Left lung (tissue), 10 donors: ENCODE data around the gene UTF1. TPM values are rescaled to one million over a fixed set of nuclear protein-coding genes. Genes with fewer than 3 reads are reported as not detected.
"Not testable (repeated sequence)": the region's sequence is repeated elsewhere in the genome, so short reads cannot be mapped to it uniquely, and the experiment has no call there.

Experiments
- ATAC-seq: fragments of 200-7000 bp; cut with Tn5 transposase; one replicate; pipeline ENCODE4 v1.9.1; 2020; ENCODE audit warnings: moderate library complexity
- DNase-seq, 4 donors: peaks; one replicate each; pipeline ENCODE4 v3.0.0-alpha.2; 2013 to 2020
- H3K27ac ChIP-seq, 2 donors: fragments of 200-600 bp; sonication (generic) in 1 of 2; one replicate each; pipeline versions ENCODE4 v1.5.0 to v1.8.0; 2020 to 2021
- H3K27me3 ChIP-seq, 2 donors: fragments of 200-600 bp; sonication (generic) in 1 of 2; one replicate each; pipeline versions ENCODE4 v1.5.0 to v1.8.0; 2020 to 2021
- H3K36me3 ChIP-seq, 2 donors: fragments of 200-600 bp; sonication (generic) in 1 of 2; one replicate each; pipeline versions ENCODE4 v1.5.0 to v1.8.0; 2020 to 2021
- H3K4me1 ChIP-seq, 2 donors: fragments of 200-600 bp; one replicate each; pipeline ENCODE4 v1.8.0; 2021
- H3K4me3 ChIP-seq, 2 donors: fragments of 200-600 bp; sonication (generic) in 1 of 2; one replicate each; pipeline versions ENCODE4 v1.5.0 to v1.8.0; 2020 to 2021; ENCODE audit warnings: mild to moderate bottlenecking in 1 of 2
- H3K9me3 ChIP-seq, 2 donors: fragments of 200-600 bp; sonication (generic) in 1 of 2; one replicate each; pipeline versions ENCODE4 v1.5.0 to v1.8.0; 2020 to 2021
- CTCF ChIP-seq, 2 donors: fragments of 200-600 bp; sonication (generic) in 1 of 2; IDR thresholded peaks; one replicate each; pipeline versions ENCODE4 v1.5.0 to v1.8.0; 2021; ENCODE audit warnings: antibody characterized with exemption in 2 of 2
- intact Hi-C, 2 donors: fragments of 100-400 bp; cut with DNase I; formaldehyde crosslinking; loops; one replicate each; pipeline versions ENCODE4 v1.11.2 to v1.14.2; 2022
- polyA plus RNA-seq, 6 donors: library from polyadenylated mRNA; unstranded; fragments of 120-200 nt; gene quantifications; one replicate each; pipeline ENCODE4 v1.2.1, GENCODE V29; 2013; ENCODE audit not compliant: insufficient read length in 6 of 6
- total RNA-seq, 2 donors: library from RNA; stranded (reverse); fragmentation: NEBNext Ultra II Directional; extraction: Animal tissue kit (Norgen Biotek cat#: 25700); gene quantifications; one replicate each; pipeline ENCODE4 v1.2.1, GENCODE V29; 2021
- donor health status: DM: no; HTN: yes; CAD: no.
- donor health status: DM: no; HTN: no; CAD: no.

The UTF1 gene
- total and polyA plus RNA-seq, 8 donors: not detected

GRCh38 chr10:133221331-133221730, 8.7 kb upstream of the UTF1 start:
- intact Hi-C loops: no loop called here
- Histone ChIP-seq H3K4me3 (no peak overlapping the region), H3K4me1 (no peaks in the 10 kb centered on the region), H3K27me3 (peaks cover 0 to 54% of the 10 kb centered on the region in 2 donors), H3K36me3 (no peaks in the 10 kb centered on the region), H3K9me3 (no peaks in the 10 kb centered on the region), H3K27ac (no peak overlapping the region)
- TF ChIP-seq CTCF (IDR thresholded peaks at IDR 0.05): no peak
- no peak for DNase-seq
- ATAC-seq: no peak

GRCh38 chr10:133221756-133222155, 8.3 kb upstream of the UTF1 start:
- H3K4me1 ChIP-seq, H3K4me3 ChIP-seq, H3K36me3 ChIP-seq, H3K9me3 ChIP-seq, DNase-seq, H3K27ac ChIP-seq, ATAC-seq, intact Hi-C loops: not testable (repeated sequence)
- H3K27me3 ChIP-seq: peaks cover 0 to 58% of the 10 kb centered on the region in 2 donors

GRCh38 chr10:133224076-133224475, 5.9 kb upstream of the UTF1 start:
- intact Hi-C loops: no loop called here
- Histone ChIP-seq H3K36me3 (no peaks in the 10 kb centered on the region), H3K4me3 (no peak overlapping the region), H3K27me3 (peaks cover 11 to 70% of the 10 kb centered on the region in 2 donors), H3K9me3 (no peaks in the 10 kb centered on the region), H3K27ac (no peak overlapping the region), H3K4me1 (no peaks in the 10 kb centered on the region)
- no peak for TF ChIP-seq CTCF (IDR thresholded peaks at IDR 0.05)
- DNase-seq (no peak), ATAC-seq (no peak)

- Histone ChIP-seq H3K9me3 (no peaks in the 10 kb centered on the region), H3K4me1 (peaks cover 0 to 2% of the 10 kb centered on the region in 2 donors), H3K27me3 (peaks cover 19 to 70% of the 10 kb centered on the region in 2 donors), H3K36me3 (no peaks in the 10 kb centered on the region), H3K27ac (no peak overlapping the region), H3K4me3 (peak overlapping the region in 1 of 2 donors; percentile 7)
- ATAC-seq (peak; percentile 92), DNase-seq (peak in 2 of 4 donors; percentile 35 to 64)
- intact Hi-C loops: no loop called here
- TF ChIP-seq CTCF (IDR thresholded peaks at IDR 0.05): no peak
These were observed 5.2 kb upstream of the UTF1 start for GRCh38 chr10:133224756-133225372.

GRCh38 chr10:133225707-133226191, 4.3 kb upstream of the UTF1 start:
- intact Hi-C loops: no loop called here
- Histone ChIP-seq H3K36me3 (no peaks in the 10 kb centered on the region), H3K4me3 (no peak overlapping the region), H3K27ac (no peak overlapping the region), H3K9me3 (no peaks in the 10 kb centered on the region), H3K27me3 (peaks cover 27 to 71% of the 10 kb centered on the region in 2 donors), H3K4me1 (peaks cover 0 to 11% of the 10 kb centered on the region in 2 donors)
- TF ChIP-seq CTCF (IDR thresholded peaks at IDR 0.05): no peak
- DNase-seq (no peak), ATAC-seq (no peak)
